ENCODE data around the gene C1orf53. TPM values are rescaled to one million over a fixed set of nuclear protein-coding genes. Genes with fewer than 3 reads are reported as not detected.

Gene C1orf53
- total RNA-seq, 1 donor from 2014 or later = 6.4 TPM

GRCh38 chr1:197914510-197914909 is 12.1 kb downstream of the C1orf53 start:
- H3K4me1 ChIP-seq = peaks cover 79% of the 10 kb centered on the region

GRCh38 chr1:197915260-197915861 is 12.9 kb downstream of the C1orf53 start:
- TF ChIP-seq POLR2AphosphoS5 (IDR thresholded peaks at IDR 0.05; ENCODE audit: insufficient read depth in 1 of 2, low read depth in 1 of 2) (no peak), CTCF (IDR thresholded peaks at IDR 0.05) (no peak), POLR2A (IDR thresholded peaks at IDR 0.05) (no peak)
- H3K4me3 ChIP-seq = peak overlapping the region in 1 of 2 donors; percentile 9
- H3K27me3 ChIP-seq = peaks cover 24% of the 10 kb centered on the region
- H3K9me3 ChIP-seq = no peaks in the 10 kb centered on the region
- no peak overlapping the region for H3K27ac ChIP-seq
- H3K4me1 ChIP-seq = peaks cover 82% of the 10 kb centered on the region
- no peaks in the 10 kb centered on the region for H3K36me3 ChIP-seq
- intact Hi-C loops (cut with DNase I) = no loop called here
- no peak for DNase-seq (ENCODE audit: extremely low spot score in 2 of 2)

More at GRCh38 chr1:197914510-197914909, 12.1 kb downstream of the C1orf53 start:
- TF ChIP-seq POLR2AphosphoS5 (IDR thresholded peaks at IDR 0.05; ENCODE audit: insufficient read depth in 1 of 2, low read depth in 1 of 2) = no peak
- no peak for TF ChIP-seq POLR2A (IDR thresholded peaks at IDR 0.05)
- TF ChIP-seq CTCF (IDR thresholded peaks at IDR 0.05) = no peak
- H3K27me3 ChIP-seq = peaks cover 23% of the 10 kb centered on the region
- H3K4me3 ChIP-seq = no peak overlapping the region
- H3K36me3 ChIP-seq = no peaks in the 10 kb centered on the region
- intact Hi-C loops (cut with DNase I) = no loop called here
- H3K9me3 ChIP-seq = no peaks in the 10 kb centered on the region
- H3K27ac ChIP-seq = no peak overlapping the region
- no peak for DNase-seq (ENCODE audit: extremely low spot score in 2 of 2)

- peak in 1 of 2 donors; percentile 84 for DNase-seq (ENCODE audit: extremely low spot score in 2 of 2)
- TF ChIP-seq CTCF (IDR thresholded peaks at IDR 0.05) (no peak), POLR2A (IDR thresholded peaks at IDR 0.05) (no peak), POLR2AphosphoS5 (IDR thresholded peaks at IDR 0.05; ENCODE audit: insufficient read depth in 1 of 2, low read depth in 1 of 2) (no peak)
- intact Hi-C loops (cut with DNase I) = no loop called here
- Histone ChIP-seq H3K27me3 (peaks cover 22% of the 10 kb centered on the region), H3K9me3 (no peaks in the 10 kb centered on the region), H3K4me1 (peaks cover 77% of the 10 kb centered on the region), H3K4me3 (peak overlapping the region in 1 of 2 donors; percentile 9), H3K27ac (no peak overlapping the region), H3K36me3 (no peaks in the 10 kb centered on the region)
Observed at GRCh38 chr1:197915862-197916499, 13.6 kb downstream of the C1orf53 start.

- no peak overlapping the region for H3K27ac ChIP-seq
- DNase-seq (ENCODE audit: extremely low spot score in 2 of 2) = no peak
- no peaks in the 10 kb centered on the region for H3K36me3 ChIP-seq
- intact Hi-C loops (cut with DNase I) = no loop called here
- H3K4me1 ChIP-seq = peaks cover 72% of the 10 kb centered on the region
- peaks cover 18% of the 10 kb centered on the region for H3K27me3 ChIP-seq
- H3K9me3 ChIP-seq = no peaks in the 10 kb centered on the region
- TF ChIP-seq CTCF (IDR thresholded peaks at IDR 0.05) (no peak), POLR2A (IDR thresholded peaks at IDR 0.05) (no peak), POLR2AphosphoS5 (IDR thresholded peaks at IDR 0.05; ENCODE audit: insufficient read depth in 1 of 2, low read depth in 1 of 2) (no peak)
- peak overlapping the region in 1 of 2 donors; percentile 22 for H3K4me3 ChIP-seq
Observed at GRCh38 chr1:197916500-197916983, 14.1 kb downstream of the C1orf53 start.
